Measurements from ENCODE around the gene FAAP20. TPM values are rescaled to one million over a fixed set of nuclear protein-coding genes. Genes with fewer than 3 reads are reported as not detected.

The FAAP20 gene
- total RNA-seq, 2 donors from 2014 or later: 19.8 to 23.6 TPM

DNA sequence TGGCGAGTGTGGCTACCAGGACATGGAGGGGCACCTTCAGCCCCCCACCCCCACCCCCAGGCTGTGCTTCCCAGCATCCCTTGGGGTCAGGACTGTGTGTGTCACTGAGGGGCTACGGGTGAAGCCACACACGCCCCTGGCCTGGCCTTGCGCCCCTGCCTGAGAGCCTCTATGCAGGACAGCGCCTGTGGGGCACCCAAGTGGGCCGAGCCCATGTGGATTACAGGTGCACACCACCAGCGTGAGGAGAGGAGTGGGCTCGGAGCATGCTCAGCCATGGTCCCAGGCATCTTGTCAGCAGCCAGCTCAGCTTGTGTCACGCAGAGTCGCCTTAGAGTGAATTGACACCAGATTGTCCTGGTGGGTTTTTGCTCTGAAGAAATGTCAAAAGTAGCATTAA lies 27.9 kb downstream of the FAAP20 start:
- Histone ChIP-seq H3K4me3 (no peak overlapping the region), H3K36me3 (replicated peaks in 1 of 2; ENCODE audit: insufficient read depth in 1 of 2, low read depth in 2 of 2) (peaks cover 0 to 2% of the 10 kb centered on the region in 2 donors), H3K9me3 (no peaks in the 10 kb centered on the region), H3K4me1 (no peaks in the 10 kb centered on the region), H3K27ac (no peak overlapping the region), H3K27me3 (no peaks in the 10 kb centered on the region)
- no peak for ATAC-seq
- DNase-seq: no peak
- TF ChIP-seq, protein P1, sequence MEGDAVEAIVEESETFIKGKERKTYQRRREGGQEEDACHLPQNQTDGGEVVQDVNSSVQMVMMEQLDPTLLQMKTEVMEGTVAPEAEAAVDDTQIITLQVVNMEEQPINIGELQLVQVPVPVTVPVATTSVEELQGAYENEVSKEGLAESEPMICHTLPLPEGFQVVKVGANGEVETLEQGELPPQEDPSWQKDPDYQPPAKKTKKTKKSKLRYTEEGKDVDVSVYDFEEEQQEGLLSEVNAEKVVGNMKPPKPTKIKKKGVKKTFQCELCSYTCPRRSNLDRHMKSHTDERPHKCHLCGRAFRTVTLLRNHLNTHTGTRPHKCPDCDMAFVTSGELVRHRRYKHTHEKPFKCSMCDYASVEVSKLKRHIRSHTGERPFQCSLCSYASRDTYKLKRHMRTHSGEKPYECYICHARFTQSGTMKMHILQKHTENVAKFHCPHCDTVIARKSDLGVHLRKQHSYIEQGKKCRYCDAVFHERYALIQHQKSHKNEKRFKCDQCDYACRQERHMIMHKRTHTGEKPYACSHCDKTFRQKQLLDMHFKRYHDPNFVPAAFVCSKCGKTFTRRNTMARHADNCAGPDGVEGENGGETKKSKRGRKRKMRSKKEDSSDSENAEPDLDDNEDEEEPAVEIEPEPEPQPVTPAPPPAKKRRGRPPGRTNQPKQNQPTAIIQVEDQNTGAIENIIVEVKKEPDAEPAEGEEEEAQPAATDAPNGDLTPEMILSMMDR (IDR thresholded peaks at IDR 0.05): no peak
- no peak for TF ChIP-seq POLR2A (IDR thresholded peaks at IDR 0.05)
- intact Hi-C loops (cut with DNase I): no loop called here
- 92 to 100% methylated on average over 2 to 6 of the region's 10 CpGs for WGBS, 2 donors

DNA sequence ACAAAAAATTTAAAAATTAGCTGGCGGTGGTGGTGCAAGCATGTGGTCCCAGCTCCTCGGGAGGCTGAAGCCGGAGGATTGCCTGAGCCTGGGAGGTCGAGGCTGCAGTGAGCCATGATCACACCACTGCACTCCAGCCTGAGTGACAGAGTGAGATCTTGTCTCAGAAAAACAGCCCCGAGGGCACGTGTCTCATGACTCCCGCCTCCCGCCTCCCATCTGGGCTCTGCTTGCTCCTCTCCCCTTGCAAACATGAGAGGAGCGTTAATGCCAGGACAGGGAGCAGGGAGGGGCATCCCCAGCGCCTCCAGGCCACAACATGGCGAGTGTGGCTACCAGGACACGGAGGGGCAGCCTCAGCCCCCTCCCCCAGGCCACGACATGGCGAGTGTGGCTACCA lies 28.3 kb downstream of the FAAP20 start:
- Histone ChIP-seq H3K4me3 (no peak overlapping the region), H3K27me3 (no peaks in the 10 kb centered on the region), H3K27ac (no peak overlapping the region), H3K9me3 (no peaks in the 10 kb centered on the region), H3K4me1 (no peaks in the 10 kb centered on the region), H3K36me3 (replicated peaks in 1 of 2; ENCODE audit: insufficient read depth in 1 of 2, low read depth in 2 of 2) (no peaks in the 10 kb centered on the region)
- DNase-seq: no peak
- no peak for ATAC-seq
- TF ChIP-seq, protein P1 (IDR thresholded peaks at IDR 0.05): no peak
- TF ChIP-seq POLR2A (IDR thresholded peaks at IDR 0.05): no peak
- intact Hi-C loops (cut with DNase I): no loop called here
- WGBS, 2 donors: 90 to 92% methylated on average over 6 to 14 of the region's 14 CpGs

DNA sequence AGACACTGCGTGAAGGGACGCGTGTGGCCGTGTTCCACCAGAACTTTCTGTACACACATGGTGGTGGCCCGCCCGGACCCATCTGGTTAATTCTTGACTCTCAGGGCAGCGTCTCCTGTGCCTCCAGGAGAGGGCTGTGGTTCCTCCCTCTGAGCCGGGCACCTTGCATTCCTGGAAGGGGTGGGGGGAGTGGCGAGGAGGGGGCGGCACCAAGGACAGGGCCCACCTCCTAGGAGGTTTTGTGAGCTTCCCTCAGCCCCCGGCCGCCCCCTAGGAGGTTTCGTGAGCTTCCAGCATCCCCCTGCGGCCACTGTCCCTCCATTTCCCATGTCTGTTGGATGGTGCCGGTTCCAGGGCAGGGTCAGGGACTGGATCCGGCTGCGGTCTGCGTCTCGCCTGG lies 28.9 kb downstream of the FAAP20 start:
- intact Hi-C loops (cut with DNase I): no loop called here
- Histone ChIP-seq H3K27me3 (no peaks in the 10 kb centered on the region), H3K4me3 (no peak overlapping the region), H3K36me3 (replicated peaks in 1 of 2; ENCODE audit: insufficient read depth in 1 of 2, low read depth in 2 of 2) (no peaks in the 10 kb centered on the region), H3K4me1 (no peaks in the 10 kb centered on the region), H3K9me3 (no peaks in the 10 kb centered on the region), H3K27ac (no peak overlapping the region)
- DNase-seq (no peak), ATAC-seq (no peak)
- no peak for TF ChIP-seq POLR2A (IDR thresholded peaks at IDR 0.05)
- TF ChIP-seq, protein P1 (IDR thresholded peaks at IDR 0.05): no peak
- 93 to 94% methylated on average over 16 of the region's 19 CpGs for WGBS, 2 donors

DNA sequence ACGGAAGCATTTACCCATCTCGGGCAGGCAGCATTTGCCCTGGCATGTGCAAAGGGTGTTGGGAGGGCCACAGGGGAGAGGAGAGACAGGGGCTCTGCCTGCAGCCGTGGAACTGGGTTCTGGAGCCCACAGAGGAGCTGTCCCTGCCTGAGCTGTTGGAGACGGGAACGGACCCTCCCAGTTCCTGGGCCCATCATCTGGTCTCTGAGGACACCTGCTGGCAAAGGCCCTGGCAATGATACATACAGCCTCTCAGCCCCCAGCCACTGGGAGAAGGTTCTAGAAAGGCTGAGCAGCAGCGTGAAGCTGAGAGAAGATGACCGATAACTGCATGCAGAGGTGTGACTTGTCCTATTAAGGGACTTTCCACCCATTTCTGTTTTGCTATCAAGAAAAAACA lies 31.4 kb downstream of the FAAP20 start:
- no peak overlapping the region for H3K4me3 ChIP-seq
- intact Hi-C loops (cut with DNase I): no loop called here
- 92 to 97% methylated on average over 7 of the region's 7 CpGs for WGBS, 2 donors
- H3K9me3 ChIP-seq: no peaks in the 10 kb centered on the region
- H3K4me1 ChIP-seq: no peaks in the 10 kb centered on the region
- H3K27me3 ChIP-seq: no peaks in the 10 kb centered on the region
- ATAC-seq: no peak
- TF ChIP-seq, protein P1 (IDR thresholded peaks at IDR 0.05): no peak
- no peak for TF ChIP-seq POLR2A (IDR thresholded peaks at IDR 0.05)
- DNase-seq: no peak
- H3K36me3 ChIP-seq (replicated peaks in 1 of 2; ENCODE audit: insufficient read depth in 1 of 2, low read depth in 2 of 2): no peaks in the 10 kb centered on the region
- no peak overlapping the region for H3K27ac ChIP-seq

DNA sequence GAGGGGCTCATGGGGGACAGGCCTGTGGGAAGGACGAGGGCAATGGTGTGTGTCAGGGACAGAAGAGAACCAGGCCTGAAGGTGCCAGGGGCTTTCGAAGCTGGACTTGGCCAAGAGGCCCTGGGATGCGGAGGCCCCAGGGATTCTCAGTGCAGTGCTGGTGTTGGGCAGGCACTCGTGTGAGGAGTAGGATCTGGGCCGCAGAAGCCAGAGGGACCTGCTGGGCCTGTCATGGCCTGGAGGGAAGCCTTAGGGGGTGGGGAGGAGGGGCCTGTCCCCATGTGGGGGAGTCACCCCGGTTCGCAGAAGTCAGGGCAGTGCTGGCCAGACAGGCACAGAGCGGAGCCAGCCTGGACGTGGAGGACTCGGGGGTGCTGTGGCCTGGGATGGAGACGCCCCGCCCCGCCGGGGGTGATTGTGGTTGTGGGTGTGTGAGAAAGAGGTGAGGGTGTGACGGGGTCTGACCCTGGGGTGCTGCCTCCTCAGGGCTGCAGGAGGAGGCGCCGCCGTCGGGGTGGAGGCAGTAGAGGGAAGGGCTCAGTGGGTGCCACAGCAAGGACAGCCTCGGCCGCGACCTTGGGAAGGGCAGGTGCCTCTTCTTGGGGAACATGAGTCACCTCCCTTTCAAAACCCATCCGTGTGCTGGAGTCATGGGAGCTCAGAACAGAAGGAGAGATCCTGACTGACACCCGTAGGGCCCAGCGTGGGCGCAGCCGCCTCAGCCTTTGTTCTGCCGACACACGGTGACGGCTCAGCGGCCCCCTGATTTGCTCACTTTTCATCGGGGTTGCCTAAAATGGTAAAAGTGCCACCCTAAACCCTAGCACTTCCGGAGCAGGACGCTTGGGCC lies 33.9 kb downstream of the FAAP20 start:
- no peak for TF ChIP-seq POLR2A (IDR thresholded peaks at IDR 0.05)
- TF ChIP-seq, protein P1 (IDR thresholded peaks at IDR 0.05): no peak
- no peak overlapping the region for H3K4me3 ChIP-seq
- DNase-seq (no peak), ATAC-seq (no peak)
- H3K4me1 ChIP-seq: no peaks in the 10 kb centered on the region
- H3K27me3 ChIP-seq: no peaks in the 10 kb centered on the region
- 90 to 94% methylated on average over 32 to 34 of the region's 34 CpGs for WGBS, 2 donors
- no peaks in the 10 kb centered on the region for H3K9me3 ChIP-seq
- H3K36me3 ChIP-seq (replicated peaks in 1 of 2; ENCODE audit: insufficient read depth in 1 of 2, low read depth in 2 of 2): no peaks in the 10 kb centered on the region
- intact Hi-C loops (cut with DNase I): no loop called here
- H3K27ac ChIP-seq: no peak overlapping the region
